NCI-H524 (cell line): ENCODE results near the gene PRICKLE1.

ENCODE experiments used
- DNase-seq, 2 experiments: peaks; one replicate each; lab custom pipeline; 2025; lab: John Stamatoyannopoulos, UW

PRICKLE1 gene

GRCh38 chr12:42490261-42490842 lies 99.2 kb downstream of the PRICKLE1 start:
- DNase-seq = peak in 1 of 2 experiments; percentile 25

- no peak for DNase-seq
These were observed 103.1 kb downstream of the PRICKLE1 start for GRCh38 chr12:42486407-42486806.

- DNase-seq = no peak
These were observed 103.7 kb downstream of the PRICKLE1 start for GRCh38 chr12:42485823-42486222.

- no peak for DNase-seq
These were observed 104.5 kb downstream of the PRICKLE1 start for GRCh38 chr12:42484996-42485395.

GRCh38 chr12:42483521-42483790 lies 106.1 kb downstream of the PRICKLE1 start:
- peak in 1 of 2 experiments; percentile 42 for DNase-seq

GRCh38 chr12:42482748-42483520 lies 106.6 kb downstream of the PRICKLE1 start:
- peak; percentile 54 to 61 for DNase-seq

- no peak for DNase-seq
These were observed 107.4 kb downstream of the PRICKLE1 start for GRCh38 chr12:42482041-42482747.

GRCh38 chr12:42481368-42481767 lies 108.2 kb downstream of the PRICKLE1 start:
- DNase-seq = peak in 1 of 2 experiments; percentile 2

GRCh38 chr12:42477941-42478340 lies 111.6 kb downstream of the PRICKLE1 start:
- no peak for DNase-seq

- peak; percentile 22 to 53 for DNase-seq
These were observed 114.4 kb downstream of the PRICKLE1 start for GRCh38 chr12:42475106-42475505.

GRCh38 chr12:42474391-42474790 lies 115.2 kb downstream of the PRICKLE1 start:
- DNase-seq = peak in 1 of 2 experiments; percentile 46

- DNase-seq = no peak
These were observed 116.0 kb downstream of the PRICKLE1 start for GRCh38 chr12:42473561-42473960.

- DNase-seq = no peak
These were observed 116.4 kb downstream of the PRICKLE1 start for GRCh38 chr12:42473130-42473529.

GRCh38 chr12:42472376-42472775 lies 117.2 kb downstream of the PRICKLE1 start:
- no peak for DNase-seq

- DNase-seq = no peak
These were observed 120.0 kb downstream of the PRICKLE1 start for GRCh38 chr12:42469355-42470175.

GRCh38 chr12:42468921-42469320 lies 120.6 kb downstream of the PRICKLE1 start:
- DNase-seq = no peak

- no peak for DNase-seq
These were observed 121.2 kb downstream of the PRICKLE1 start for GRCh38 chr12:42468341-42468821.

GRCh38 chr12:42463671-42464070 lies 125.9 kb downstream of the PRICKLE1 start:
- DNase-seq = no peak

GRCh38 chr12:42462486-42462885 lies 127.1 kb downstream of the PRICKLE1 start:
- DNase-seq = no peak

- DNase-seq = no peak
These were observed 130.2 kb downstream of the PRICKLE1 start for GRCh38 chr12:42459336-42459847.

- DNase-seq = no peak
These were observed 131.0 kb downstream of the PRICKLE1 start for GRCh38 chr12:42458575-42458974.

GRCh38 chr12:42450248-42450647 lies 139.3 kb downstream of the PRICKLE1 start:
- no peak for DNase-seq
